ENCODE data around the gene DRG2. TPM values are rescaled to one million over a fixed set of nuclear protein-coding genes. Genes with fewer than 3 reads are reported as not detected.

DRG2 gene
- total and polyA plus RNA-seq, 2 donors (not counting 3 experiments of a cell fraction or from before 2014, with no cell fraction given): 50.2 to 60.4 TPM

DNA sequence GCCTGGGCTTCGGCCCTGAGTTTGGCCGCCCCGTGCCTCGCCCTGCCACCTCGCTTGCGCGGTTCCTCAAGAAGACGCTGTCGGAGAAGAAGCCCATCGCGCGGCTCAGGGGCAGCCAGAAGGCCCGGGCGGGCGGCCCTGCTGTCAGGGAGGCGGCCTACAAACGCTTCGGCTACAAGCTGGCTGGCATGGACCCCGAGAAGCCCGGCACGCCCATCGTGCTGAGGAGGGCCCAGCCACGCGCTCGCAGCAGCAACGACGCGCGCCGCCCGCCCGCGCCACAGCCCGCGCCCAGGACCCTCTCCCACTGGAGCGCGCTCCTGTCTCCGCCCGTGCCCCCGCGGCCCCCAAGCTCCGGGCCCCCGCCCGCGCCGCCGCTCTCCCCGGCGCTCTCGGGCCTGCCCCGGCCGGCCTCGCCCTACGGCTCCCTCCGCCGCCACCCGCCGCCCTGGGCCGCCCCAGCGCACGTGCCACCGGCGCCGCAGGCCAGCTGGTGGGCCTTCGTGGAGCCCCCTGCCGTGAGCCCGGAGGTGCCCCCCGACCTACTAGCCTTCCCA lies 32.8 kb downstream of the DRG2 start:
- Histone ChIP-seq H2AFZ (ENCODE audit: low read depth, low read length) (no peak overlapping the region), H3K79me2 (ENCODE audit: control insufficient read depth, insufficient read depth, low read length) (no peaks in the 10 kb centered on the region), H3K27ac (ENCODE audit: insufficient read depth, low read depth, low read length) (no peak overlapping the region), H3K4me2 (ENCODE audit: insufficient read depth, low read length) (no peak overlapping the region), H3K4me1 (ENCODE audit: control insufficient read depth, extremely low read depth, insufficient read depth, low read length) (no peaks in the 10 kb centered on the region), H3K4me3 (replicated peaks in 1 of 3; ENCODE audit: insufficient read depth in 1 of 3, low read depth in 1 of 3, low read length in 3 of 3) (no peak overlapping the region), H3K9me1 (replicated peaks; ENCODE audit: control insufficient read depth, extremely low read depth, insufficient read depth, low read length) (no peaks in the 10 kb centered on the region), H3K36me3 (ENCODE audit: control insufficient read depth in 2 of 2, extremely low read depth in 1 of 2, insufficient read depth in 2 of 2, low read length in 2 of 2) (no peaks in the 10 kb centered on the region), H3K27me3 (ENCODE audit: control insufficient read depth in 2 of 2, insufficient read depth in 2 of 2, low read length in 2 of 2) (no peaks in the 10 kb centered on the region), H3K9me3 (replicated peaks; ENCODE audit: control insufficient read depth, insufficient read depth, low read length) (no peaks in the 10 kb centered on the region), H4K20me1 (replicated peaks; ENCODE audit: control insufficient read depth, extremely low read depth, insufficient read depth, low read length) (no peaks in the 10 kb centered on the region), H3K9ac (replicated peaks; ENCODE audit: extremely low read depth, insufficient read depth, low read length) (no peak overlapping the region)
- ChIA-PET CTCF (no interaction called here), POLR2A (no interaction called here)
- TF ChIP-seq, protein P1, sequence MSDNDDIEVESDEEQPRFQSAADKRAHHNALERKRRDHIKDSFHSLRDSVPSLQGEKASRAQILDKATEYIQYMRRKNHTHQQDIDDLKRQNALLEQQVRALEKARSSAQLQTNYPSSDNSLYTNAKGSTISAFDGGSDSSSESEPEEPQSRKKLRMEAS (IDR thresholded peaks at IDR 0.05; ENCODE audit: insufficient read depth, insufficient read length): no peak
- no peak for TF ChIP-seq FOS (IDR thresholded peaks at IDR 0.05; ENCODE audit: borderline replicate concordance, insufficient read depth, low read length)
- TF ChIP-seq, protein P2, sequence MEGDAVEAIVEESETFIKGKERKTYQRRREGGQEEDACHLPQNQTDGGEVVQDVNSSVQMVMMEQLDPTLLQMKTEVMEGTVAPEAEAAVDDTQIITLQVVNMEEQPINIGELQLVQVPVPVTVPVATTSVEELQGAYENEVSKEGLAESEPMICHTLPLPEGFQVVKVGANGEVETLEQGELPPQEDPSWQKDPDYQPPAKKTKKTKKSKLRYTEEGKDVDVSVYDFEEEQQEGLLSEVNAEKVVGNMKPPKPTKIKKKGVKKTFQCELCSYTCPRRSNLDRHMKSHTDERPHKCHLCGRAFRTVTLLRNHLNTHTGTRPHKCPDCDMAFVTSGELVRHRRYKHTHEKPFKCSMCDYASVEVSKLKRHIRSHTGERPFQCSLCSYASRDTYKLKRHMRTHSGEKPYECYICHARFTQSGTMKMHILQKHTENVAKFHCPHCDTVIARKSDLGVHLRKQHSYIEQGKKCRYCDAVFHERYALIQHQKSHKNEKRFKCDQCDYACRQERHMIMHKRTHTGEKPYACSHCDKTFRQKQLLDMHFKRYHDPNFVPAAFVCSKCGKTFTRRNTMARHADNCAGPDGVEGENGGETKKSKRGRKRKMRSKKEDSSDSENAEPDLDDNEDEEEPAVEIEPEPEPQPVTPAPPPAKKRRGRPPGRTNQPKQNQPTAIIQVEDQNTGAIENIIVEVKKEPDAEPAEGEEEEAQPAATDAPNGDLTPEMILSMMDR (IDR thresholded peaks at IDR 0.05; ENCODE audit: extremely low read depth in 1 of 2, insufficient read depth in 1 of 2, low read depth in 1 of 2, low read length in 2 of 2): no peak
- no peak for TF ChIP-seq MYC (IDR thresholded peaks at IDR 0.05; ENCODE audit: low read depth, low read length)
- no peak for TF ChIP-seq EZH2 (IDR thresholded peaks at IDR 0.05; ENCODE audit: borderline replicate concordance, low read depth, low read length, severe bottlenecking)
- TF ChIP-seq POLR2AphosphoS5 (IDR thresholded peaks at IDR 0.05; ENCODE audit: insufficient read depth, low read depth, low read length): no peak
- no peak for TF ChIP-seq POLR2A (IDR thresholded peaks at IDR 0.05; ENCODE audit: low read depth, low read length)
- TF ChIP-seq GATA2 (IDR thresholded peaks at IDR 0.05; ENCODE audit: insufficient read depth, insufficient read length, low read depth, low read length): no peak
- no peak for TF ChIP-seq JUN (IDR thresholded peaks at IDR 0.05; ENCODE audit: borderline replicate concordance, insufficient read depth, insufficient read length, low read depth)
- FAIRE-seq (no peak), DNase-seq (ENCODE audit: low read depth, low spot score) (no peak)
- no TSS peak for BruUV-seq (replicated peaks)
- dilution Hi-C loops (cut with MboI; ENCODE audit: extremely low pct_ligation_motif_present, low sequenced_read_pairs): no loop called here
- intact Hi-C loops (cut with micrococcal nuclease): no loop called here
